ENCODE results near the gene KIAA0930.

DNA sequence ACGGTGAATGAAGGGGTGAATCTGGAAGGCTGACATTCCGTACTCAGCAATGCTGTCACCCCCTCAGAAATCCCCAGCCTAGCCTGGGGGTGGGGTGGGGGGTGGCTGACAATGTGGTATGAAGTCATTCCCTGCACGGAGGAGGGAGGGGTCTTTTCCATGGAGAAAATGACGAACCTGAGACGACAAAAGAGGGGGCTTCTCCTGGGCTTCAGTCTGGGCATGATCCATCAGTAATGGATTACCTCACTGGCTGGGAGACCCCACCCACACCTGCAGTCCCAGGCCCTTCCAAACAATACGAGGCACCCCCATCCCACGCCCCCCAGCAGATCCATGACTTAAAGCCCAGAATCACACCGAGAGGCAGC lies 1.0 kb downstream of the KIAA0930 start:
- TF ChIP-seq EZH2phosphoT487 (IDR thresholded peaks at IDR 0.05; ENCODE audit: insufficient read depth, low read depth) (no peak), EZH2 (IDR thresholded peaks at IDR 0.05; ENCODE audit: insufficient read depth, poor library complexity, severe bottlenecking) (no peak)

All from GM23248 (cell line).